Measurements from ENCODE around the gene KCND2. TPM values are rescaled to one million over a fixed set of nuclear protein-coding genes. Genes with fewer than 3 reads are reported as not detected.

The KCND2 gene
- total RNA-seq, 1 donor from 2014 or later = 0.61 TPM

GRCh38 chr7:120521761-120522737 is 249.1 kb downstream of the KCND2 start:
- Histone ChIP-seq H3K4me1 (no peaks in the 10 kb centered on the region), H3K9me3 (no peaks in the 10 kb centered on the region), H3K27ac (no peak overlapping the region), H3K36me3 (no peaks in the 10 kb centered on the region), H3K4me3 (no peak overlapping the region), H3K27me3 (no peaks in the 10 kb centered on the region)
- TF ChIP-seq, protein P1, sequence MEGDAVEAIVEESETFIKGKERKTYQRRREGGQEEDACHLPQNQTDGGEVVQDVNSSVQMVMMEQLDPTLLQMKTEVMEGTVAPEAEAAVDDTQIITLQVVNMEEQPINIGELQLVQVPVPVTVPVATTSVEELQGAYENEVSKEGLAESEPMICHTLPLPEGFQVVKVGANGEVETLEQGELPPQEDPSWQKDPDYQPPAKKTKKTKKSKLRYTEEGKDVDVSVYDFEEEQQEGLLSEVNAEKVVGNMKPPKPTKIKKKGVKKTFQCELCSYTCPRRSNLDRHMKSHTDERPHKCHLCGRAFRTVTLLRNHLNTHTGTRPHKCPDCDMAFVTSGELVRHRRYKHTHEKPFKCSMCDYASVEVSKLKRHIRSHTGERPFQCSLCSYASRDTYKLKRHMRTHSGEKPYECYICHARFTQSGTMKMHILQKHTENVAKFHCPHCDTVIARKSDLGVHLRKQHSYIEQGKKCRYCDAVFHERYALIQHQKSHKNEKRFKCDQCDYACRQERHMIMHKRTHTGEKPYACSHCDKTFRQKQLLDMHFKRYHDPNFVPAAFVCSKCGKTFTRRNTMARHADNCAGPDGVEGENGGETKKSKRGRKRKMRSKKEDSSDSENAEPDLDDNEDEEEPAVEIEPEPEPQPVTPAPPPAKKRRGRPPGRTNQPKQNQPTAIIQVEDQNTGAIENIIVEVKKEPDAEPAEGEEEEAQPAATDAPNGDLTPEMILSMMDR (IDR thresholded peaks at IDR 0.05) = no peak
- no peak for ATAC-seq
- intact Hi-C loops (cut with DNase I) = no loop called here
- no peak for DNase-seq

DNA sequence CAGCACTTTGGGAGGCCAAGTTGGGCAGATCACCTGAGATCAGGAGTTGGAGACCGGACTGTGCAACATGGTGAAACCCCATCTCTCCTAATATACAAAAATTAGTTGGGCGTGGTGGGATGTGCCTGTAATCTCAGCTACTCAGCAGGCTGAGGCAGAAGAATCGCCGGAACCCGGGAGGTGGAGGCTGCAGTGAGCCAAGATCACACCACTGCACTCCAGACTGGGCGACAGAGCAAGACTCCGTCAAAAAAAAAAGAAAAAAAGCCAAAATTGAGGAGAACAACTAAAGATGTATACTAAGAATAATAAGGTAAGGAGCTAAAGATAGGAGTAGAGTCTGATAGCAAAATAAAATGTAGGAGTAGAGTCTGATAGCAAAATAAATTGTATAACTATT is 251.0 kb downstream of the KCND2 start:
- Histone ChIP-seq H3K36me3 (no peaks in the 10 kb centered on the region), H3K9me3 (no peaks in the 10 kb centered on the region), H3K27me3 (no peaks in the 10 kb centered on the region), H3K4me1 (no peaks in the 10 kb centered on the region), H3K27ac (no peak overlapping the region), H3K4me3 (no peak overlapping the region)
- intact Hi-C loops (cut with DNase I) = no loop called here
- ATAC-seq (no peak), DNase-seq (no peak)
- TF ChIP-seq, protein P1 (IDR thresholded peaks at IDR 0.05) = no peak

GRCh38 chr7:120526902-120527509 is 254.0 kb downstream of the KCND2 start:
- H3K36me3 ChIP-seq = no peaks in the 10 kb centered on the region

DNA sequence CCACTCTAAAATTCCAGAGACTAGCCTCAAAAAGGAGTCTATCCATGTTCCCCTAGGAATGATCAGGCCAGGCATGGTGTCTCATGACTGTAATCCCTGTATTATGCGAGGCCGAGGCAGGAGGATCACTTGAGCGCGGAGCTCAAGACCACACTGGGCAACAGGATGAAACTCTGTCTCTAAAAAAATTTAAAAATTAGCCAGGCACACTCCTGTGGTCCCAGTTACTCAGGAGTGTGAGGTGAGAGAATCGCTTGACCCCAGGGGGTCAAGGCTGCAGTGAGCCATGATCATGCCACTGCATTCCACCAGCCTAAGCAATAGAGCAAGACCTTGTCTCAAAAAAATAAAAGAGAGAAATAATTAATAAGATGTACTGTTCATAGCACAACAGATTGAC is 256.8 kb downstream of the KCND2 start:
- Histone ChIP-seq H3K36me3 (no peaks in the 10 kb centered on the region), H3K27me3 (no peaks in the 10 kb centered on the region), H3K4me1 (no peaks in the 10 kb centered on the region), H3K9me3 (no peaks in the 10 kb centered on the region), H3K27ac (no peak overlapping the region), H3K4me3 (no peak overlapping the region)
- DNase-seq = no peak
- no peak for ATAC-seq
- intact Hi-C loops (cut with DNase I) = no loop called here
- TF ChIP-seq, protein P1 (IDR thresholded peaks at IDR 0.05) = no peak

More at GRCh38 chr7:120526902-120527509, 254.0 kb downstream of the KCND2 start:
- H3K9me3 ChIP-seq = no peaks in the 10 kb centered on the region
- H3K4me1 ChIP-seq = no peaks in the 10 kb centered on the region
- TF ChIP-seq, protein P1 (IDR thresholded peaks at IDR 0.05) = no peak
- intact Hi-C loops (cut with DNase I) = no loop called here
- H3K27me3 ChIP-seq = no peaks in the 10 kb centered on the region
- H3K4me3 ChIP-seq = no peak overlapping the region
- DNase-seq (no peak), ATAC-seq (no peak)
- no peak overlapping the region for H3K27ac ChIP-seq

GRCh38 chr7:120538335-120538734 is 265.4 kb downstream of the KCND2 start:
- no peaks in the 10 kb centered on the region for H3K36me3 ChIP-seq
- no peaks in the 10 kb centered on the region for H3K4me1 ChIP-seq
- no peak overlapping the region for H3K4me3 ChIP-seq
- no peaks in the 10 kb centered on the region for H3K9me3 ChIP-seq
- TF ChIP-seq, protein P1 (IDR thresholded peaks at IDR 0.05) = no peak
- peak; percentile 19 for ATAC-seq
- no peak for DNase-seq
- no peaks in the 10 kb centered on the region for H3K27me3 ChIP-seq
- intact Hi-C loops (cut with DNase I) = no loop called here
- H3K27ac ChIP-seq = no peak overlapping the region
